Immature natural killer cell (primary cell): Measurements from ENCODE around the gene TOP2A. TPM values are rescaled to one million over a fixed set of nuclear protein-coding genes. Genes with fewer than 3 reads are reported as not detected.

ENCODE experiments used
- DNase-seq, 3 donors: peaks; one replicate each; pipeline ENCODE4 v3.0.0; 2022; ENCODE audit warnings: mixed read lengths in 1 of 3
- H3K27ac Mint-ChIP-seq, 6 donors: one replicate each; pipeline ENCODE4 v1.8.0; 2020; ENCODE audit warnings: mixed read lengths in 6 of 6, mild to moderate bottlenecking in 5 of 6, inconsistent platforms in 4 of 6, moderate library complexity in 3 of 6
- H3K27me3 Mint-ChIP-seq, 3 donors: one replicate each; pipeline ENCODE4 v1.8.0; 2020 to 2021; ENCODE audit warnings: low read depth in 3 of 3, mild to moderate bottlenecking in 3 of 3, mixed read lengths in 3 of 3, moderate library complexity in 3 of 3, inconsistent platforms in 1 of 3
- H3K36me3 Mint-ChIP-seq, 3 donors: one replicate each; pipeline ENCODE4 v1.8.0; 2020; ENCODE audit warnings: mixed read lengths in 3 of 3, inconsistent platforms in 2 of 3, mild to moderate bottlenecking in 2 of 3
- H3K4me1 Mint-ChIP-seq, 2 donors: one replicate each; pipeline ENCODE4 v1.8.0; 2020; ENCODE audit warnings: inconsistent platforms in 2 of 2, mild to moderate bottlenecking in 2 of 2, mixed read lengths in 2 of 2, moderate library complexity in 1 of 2
- H3K4me3 Mint-ChIP-seq, 5 donors: one replicate each; pipeline ENCODE4 v1.8.0; 2020; ENCODE audit warnings: mild to moderate bottlenecking in 5 of 5, mixed read lengths in 5 of 5, inconsistent platforms in 3 of 5, moderate library complexity in 3 of 5
- H3K9me3 Mint-ChIP-seq, 6 donors: one replicate each; pipeline ENCODE4 v1.8.0; 2020; ENCODE audit warnings: mild to moderate bottlenecking in 6 of 6, mixed read lengths in 6 of 6, inconsistent platforms in 4 of 6, moderate library complexity in 3 of 6
- polyA plus RNA-seq, 3 donors: library from polyadenylated mRNA; unstranded; fragments of 300-500 nt; fragmentation: Illumina TruSeq; gene quantifications; one replicate each; pipeline ENCODE4 v1.2.3, GENCODE V29; 2021

Gene TOP2A
- polyA plus RNA-seq, 3 donors from 2014 or later, result 0.80 to 2.4 (median 2.2) TPM

DNA sequence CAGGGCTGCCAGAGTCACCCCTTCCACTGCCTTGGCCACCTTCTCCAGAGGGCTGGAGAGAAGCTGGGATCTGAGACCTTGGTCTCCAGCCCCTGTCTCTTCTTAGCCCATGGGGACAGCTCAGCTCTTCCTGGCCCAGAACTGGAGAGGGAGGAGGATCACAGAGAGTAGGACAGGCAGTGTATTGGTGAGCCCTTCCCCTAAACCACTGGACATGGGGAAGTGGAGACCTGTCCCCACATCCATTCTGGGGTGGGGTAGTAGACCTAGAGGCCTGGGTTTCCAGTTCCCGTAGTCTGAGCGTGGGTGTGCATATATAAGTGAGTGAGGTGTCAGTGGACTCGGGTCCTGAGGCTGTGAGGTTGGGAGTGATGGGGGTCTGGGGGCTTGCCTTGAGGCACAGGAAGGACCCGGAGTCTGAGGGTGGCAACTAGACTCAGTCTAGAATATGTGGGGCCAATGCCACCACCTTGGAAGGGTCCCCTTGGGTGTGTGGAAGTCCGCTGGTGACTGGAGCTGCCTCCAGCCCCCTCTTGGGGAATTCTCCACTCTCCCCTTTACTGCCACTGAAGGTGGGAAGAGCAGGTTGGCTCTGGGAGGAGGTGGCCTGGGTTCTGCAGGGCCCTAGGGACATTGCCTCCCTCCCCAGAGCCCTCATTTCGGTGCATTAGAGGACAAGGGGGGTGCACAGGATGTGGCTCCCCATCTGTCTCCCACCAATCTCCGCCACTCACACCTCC lies 73.1 kb downstream of the TOP2A start:
- DNase-seq, result peak in 2 of 3 donors; percentile 82 to 87
- Mint-ChIP-seq H3K4me3 (peak overlapping the region; percentile 53 to 85 (median 69)), H3K9me3 (peaks cover 0 to 4% (median 0%) of the 10 kb centered on the region in 6 donors), H3K27ac (peak overlapping the region; percentile 60 to 98 (median 96)), H3K27me3 (peaks cover 22 to 28% (median 26%) of the 10 kb centered on the region in 3 donors), H3K36me3 (peaks cover 0 to 6% (median 0%) of the 10 kb centered on the region in 3 donors), H3K4me1 (peaks cover 84 to 86% of the 10 kb centered on the region in 2 donors)

- Mint-ChIP-seq H3K9me3 (peaks cover 0 to 4% (median 0%) of the 10 kb centered on the region in 6 donors), H3K27ac (peak overlapping the region in 5 of 6 donors; percentile 94 to 98 (median 97)), H3K27me3 (peaks cover 22 to 26% (median 26%) of the 10 kb centered on the region in 3 donors), H3K4me3 (peak overlapping the region; percentile 72 to 85 (median 79)), H3K36me3 (no peaks in the 10 kb centered on the region), H3K4me1 (peaks cover 79 to 83% of the 10 kb centered on the region in 2 donors)
- DNase-seq, result peak in 2 of 3 donors; percentile 50 to 51
Observed at GRCh38 chr17:40343219-40344119, 74.2 kb downstream of the TOP2A start.

DNA sequence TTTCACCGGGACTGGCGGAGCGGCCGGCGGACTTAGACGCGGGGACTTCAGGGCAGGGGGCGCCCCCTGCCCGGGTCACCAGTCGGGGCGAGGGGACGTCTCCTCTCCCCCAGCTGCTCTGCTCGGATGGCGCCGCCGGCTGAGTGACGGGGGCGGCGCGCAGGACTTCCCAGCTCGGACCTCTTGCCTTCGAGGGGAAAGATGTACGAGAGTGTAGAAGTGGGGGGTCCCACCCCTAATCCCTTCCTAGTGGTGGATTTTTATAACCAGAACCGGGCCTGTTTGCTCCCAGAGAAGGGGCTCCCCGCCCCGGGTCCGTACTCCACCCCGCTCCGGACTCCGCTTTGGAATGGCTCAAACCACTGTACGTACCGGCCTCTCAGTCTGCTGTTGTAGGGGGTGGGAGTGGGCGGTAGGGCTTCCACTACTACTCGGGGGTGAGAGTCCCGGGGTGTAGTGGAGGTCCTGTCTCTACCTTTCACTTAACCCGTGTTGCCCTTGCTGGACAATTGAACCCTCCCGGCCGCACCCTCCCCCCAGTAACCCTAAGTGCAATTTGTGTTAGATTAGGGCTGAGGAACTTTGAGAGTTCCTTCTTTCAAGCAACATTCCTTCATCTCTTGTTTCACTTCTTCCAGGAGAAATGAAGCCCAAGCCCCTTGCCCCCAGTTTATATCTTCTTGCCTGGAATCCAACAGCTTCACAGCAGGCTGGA lies 75.0 kb downstream of the TOP2A start:
- Mint-ChIP-seq H3K4me1 (peaks cover 79 to 83% of the 10 kb centered on the region in 2 donors), H3K27me3 (peaks cover 22 to 26% (median 26%) of the 10 kb centered on the region in 3 donors), H3K27ac (peak overlapping the region in 5 of 6 donors; percentile 90 to 98 (median 97)), H3K4me3 (peak overlapping the region; percentile 72 to 84 (median 79)), H3K36me3 (no peaks in the 10 kb centered on the region), H3K9me3 (peaks cover 0 to 4% (median 0%) of the 10 kb centered on the region in 6 donors)
- no peak for DNase-seq

- peak overlapping the region in 5 of 6 donors; percentile 97 to 99 (median 98) for H3K27ac Mint-ChIP-seq
- peaks cover 22 to 26% (median 25%) of the 10 kb centered on the region in 3 donors for H3K27me3 Mint-ChIP-seq
- peaks cover 0 to 4% (median 0%) of the 10 kb centered on the region in 6 donors for H3K9me3 Mint-ChIP-seq
- peak in 1 of 3 donors; percentile 47 for DNase-seq
- peak overlapping the region; percentile 79 to 89 (median 84) for H3K4me3 Mint-ChIP-seq
- peaks cover 77 to 79% of the 10 kb centered on the region in 2 donors for H3K4me1 Mint-ChIP-seq
- no peaks in the 10 kb centered on the region for H3K36me3 Mint-ChIP-seq
Observed at GRCh38 chr17:40341808-40342503, 75.7 kb downstream of the TOP2A start.

GRCh38 chr17:40340880-40341807 lies 76.6 kb downstream of the TOP2A start:
- Mint-ChIP-seq H3K9me3 (peaks cover 0 to 4% (median 0%) of the 10 kb centered on the region in 6 donors), H3K4me3 (peak overlapping the region; percentile 76 to 89 (median 80)), H3K4me1 (peaks cover 71% of the 10 kb centered on the region in 2 donors), H3K27ac (peak overlapping the region; percentile 94 to 99 (median 98)), H3K27me3 (peaks cover 19 to 26% (median 23%) of the 10 kb centered on the region in 3 donors), H3K36me3 (no peaks in the 10 kb centered on the region)
- peak; percentile 94 to 96 (median 95) for DNase-seq

DNA sequence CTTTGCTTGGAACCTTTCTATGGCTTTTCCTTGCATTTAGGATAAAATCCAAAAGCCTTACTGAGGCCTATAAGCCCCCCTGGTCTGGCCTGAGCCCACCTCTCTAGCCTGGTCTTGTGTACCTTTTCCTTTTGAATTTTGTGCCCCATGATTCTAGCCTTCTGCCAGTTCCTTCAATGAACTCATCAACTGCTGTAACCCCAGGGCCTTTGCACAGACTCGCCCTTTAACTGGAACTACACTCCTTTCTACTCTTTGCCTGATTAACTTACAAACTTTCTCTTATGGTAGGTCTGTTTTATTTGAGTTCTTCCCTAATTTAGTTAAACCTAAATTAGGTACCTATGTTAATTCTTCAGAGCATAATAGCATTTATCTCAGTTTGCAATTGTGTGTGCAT lies 77.4 kb downstream of the TOP2A start:
- DNase-seq, result no peak

DNA sequence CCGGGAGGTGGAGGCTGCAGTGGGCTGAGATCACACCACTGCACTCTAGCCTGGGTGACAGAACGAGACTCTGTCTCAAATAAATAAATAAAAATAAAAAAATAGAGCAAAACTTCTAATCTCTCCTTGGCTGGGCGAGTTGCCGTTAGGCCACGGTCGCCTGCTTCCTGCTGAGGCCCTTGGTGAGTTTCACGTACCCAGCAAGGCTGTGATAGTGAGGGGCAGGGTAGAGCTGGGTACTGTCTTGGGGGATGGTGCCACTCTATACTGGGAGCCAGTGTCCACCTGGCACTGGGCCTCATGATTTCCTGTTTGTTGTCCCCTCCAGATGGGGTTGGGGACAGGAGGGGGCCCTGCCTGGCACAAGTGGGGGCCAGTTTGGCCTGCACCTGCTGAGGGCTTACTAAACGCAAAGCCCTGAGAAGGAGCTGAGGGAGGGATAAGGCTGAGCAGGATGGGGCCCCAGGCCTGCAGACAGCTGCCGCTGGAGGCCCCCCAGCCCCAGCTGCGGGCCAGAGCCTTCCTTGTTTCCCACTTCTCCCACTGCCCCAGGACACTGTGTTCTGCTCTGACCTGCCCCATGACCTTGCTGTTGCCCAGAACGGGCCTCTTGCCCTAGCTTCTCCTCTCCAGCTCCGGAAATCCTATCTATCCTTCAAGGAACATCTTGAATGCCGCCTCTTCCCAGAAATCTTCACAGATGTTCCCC lies 78.6 kb downstream of the TOP2A start:
- Mint-ChIP-seq H3K36me3 (no peaks in the 10 kb centered on the region), H3K4me3 (peak overlapping the region in 1 of 5 donors; percentile 12), H3K27ac (peak overlapping the region; percentile 94 to 99 (median 98)), H3K4me1 (peaks cover 57 to 64% of the 10 kb centered on the region in 2 donors), H3K9me3 (peaks cover 0 to 2% (median 0%) of the 10 kb centered on the region in 6 donors), H3K27me3 (peaks cover 8 to 17% (median 16%) of the 10 kb centered on the region in 3 donors)
- no peak for DNase-seq

More for the DNA sequence above, 77.4 kb downstream of the TOP2A start:
- Mint-ChIP-seq H3K27ac (peak overlapping the region; percentile 94 to 99 (median 98)), H3K4me3 (peak overlapping the region in 2 of 5 donors; percentile 76 to 80), H3K4me1 (peaks cover 63 to 66% of the 10 kb centered on the region in 2 donors), H3K27me3 (peaks cover 16 to 26% (median 21%) of the 10 kb centered on the region in 3 donors), H3K9me3 (peaks cover 0 to 4% (median 0%) of the 10 kb centered on the region in 6 donors), H3K36me3 (no peaks in the 10 kb centered on the region)

Other genes with a start within 250 kb of the TOP2A start
- gene RAPGEFL1, start 240.4 kb downstream of the TOP2A start, polyA plus RNA-seq, result not detected
- 10 to 100 TPM in 1 of 3 donors, 1 to 10 TPM in 2; 4.0 to 14.2 (median 5.2) TPM for gene WIPF2, start 198.6 kb downstream of the TOP2A start, polyA plus RNA-seq
- gene CDC6, start 130.0 kb downstream of the TOP2A start, polyA plus RNA-seq, result 1 to 10 TPM in 2 of 3 donors, under 1 TPM in 1; 0.81 to 1.8 (median 1.5) TPM
- 10 to 100 TPM in 1 of 3 donors, 1 to 10 TPM in 2; 4.6 to 12.1 (median 4.6) TPM for gene RARA, start 108.7 kb downstream of the TOP2A start, polyA plus RNA-seq
- under 1 TPM in 2 of 3 donors, not detected in 1; 0.40 to 0.68 TPM for gene GJD3, start 53.2 kb downstream of the TOP2A start, polyA plus RNA-seq
- gene IGFBP4, start 25.6 kb upstream of the TOP2A start, polyA plus RNA-seq, result 10 to 100 TPM; 22.3 to 41.7 (median 36.2) TPM
- under 1 TPM in 1 of 3 donors, not detected in 2; 0.12 TPM for gene TNS4, start 83.7 kb upstream of the TOP2A start, polyA plus RNA-seq
- gene CCR7, start 147.6 kb upstream of the TOP2A start, polyA plus RNA-seq, result 10 to 100 TPM; 29.6 to 50.9 (median 43.2) TPM
- gene SMARCE1, start 229.9 kb upstream of the TOP2A start, polyA plus RNA-seq, result 100 to 1,000 TPM; 196 to 261 (median 223) TPM
- gene KRT222, start 247.3 kb upstream of the TOP2A start, polyA plus RNA-seq, result not detected